Epidermal melanocyte (primary cell): Measurements from ENCODE around the gene MUC13.
A peak's percentile ranks its signal among the peaks of the same experiment; 100 is the strongest.

Experiments used
- DNase-seq: peaks from one replicate; pipeline ENCODE4 v3.0.0; 2011; ENCODE audit warnings: low spot score; ENCODE audit not compliant: insufficient read length

MUC13 gene

GRCh38 chr3:124903896-124904834, 30.4 kb downstream of the MUC13 start:
- no peak for DNase-seq

GRCh38 chr3:124896824-124897526, 37.6 kb downstream of the MUC13 start:
- no peak for DNase-seq

DNA sequence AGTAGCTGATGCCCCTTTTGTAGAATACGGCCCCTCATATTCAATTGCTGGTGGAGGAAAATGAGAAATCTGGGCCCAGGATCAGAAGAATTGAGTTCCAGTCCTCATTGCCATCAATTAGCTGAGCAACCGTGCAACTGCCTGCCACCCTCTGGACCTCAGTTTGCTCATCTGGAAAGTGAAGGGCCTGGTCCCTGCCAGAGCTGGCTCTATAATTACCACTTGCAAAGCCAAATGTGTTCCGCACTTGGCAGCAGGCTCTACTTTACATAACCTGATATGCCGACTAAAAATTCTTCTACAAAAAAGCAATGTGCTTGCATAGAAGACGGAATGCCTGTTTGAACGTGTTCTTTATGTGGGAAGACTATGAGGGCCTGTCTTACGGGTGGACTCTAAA, 38.8 kb downstream of the MUC13 start:
- no peak for DNase-seq

GRCh38 chr3:124893526-124893925, 41.0 kb downstream of the MUC13 start:
- DNase-seq: no peak

DNA sequence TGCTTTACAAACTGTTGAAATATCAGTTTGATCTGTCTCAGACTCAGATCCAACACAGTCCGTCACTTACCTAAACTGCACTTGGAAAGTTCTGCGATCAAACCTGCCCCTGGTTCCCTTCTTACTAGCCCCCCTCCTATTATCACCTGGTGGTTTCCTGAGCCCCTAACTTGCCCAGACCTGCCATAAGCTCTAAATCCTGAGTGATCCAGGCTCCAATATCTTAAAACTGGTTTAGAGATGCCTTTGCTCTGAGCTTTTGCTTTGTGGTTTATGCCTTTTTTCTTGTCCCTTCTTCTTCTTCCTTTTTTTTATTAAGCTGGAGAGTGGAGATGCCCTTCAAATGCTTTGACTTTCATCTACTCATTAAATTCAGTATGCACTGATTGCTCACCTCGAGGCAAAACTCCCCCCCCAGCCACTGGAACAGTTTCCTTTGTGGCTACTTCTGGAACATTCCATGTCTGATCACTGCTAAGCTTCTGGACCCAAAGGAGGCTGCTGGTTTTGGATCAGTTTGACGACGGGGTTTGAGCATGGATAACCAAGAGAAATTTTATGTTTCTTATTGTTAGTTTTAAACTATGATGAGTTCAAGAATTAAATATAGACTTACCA, 43.9 kb downstream of the MUC13 start:
- DNase-seq: no peak

GRCh38 chr3:124888482-124889441, 45.8 kb downstream of the MUC13 start:
- DNase-seq: no peak

DNA sequence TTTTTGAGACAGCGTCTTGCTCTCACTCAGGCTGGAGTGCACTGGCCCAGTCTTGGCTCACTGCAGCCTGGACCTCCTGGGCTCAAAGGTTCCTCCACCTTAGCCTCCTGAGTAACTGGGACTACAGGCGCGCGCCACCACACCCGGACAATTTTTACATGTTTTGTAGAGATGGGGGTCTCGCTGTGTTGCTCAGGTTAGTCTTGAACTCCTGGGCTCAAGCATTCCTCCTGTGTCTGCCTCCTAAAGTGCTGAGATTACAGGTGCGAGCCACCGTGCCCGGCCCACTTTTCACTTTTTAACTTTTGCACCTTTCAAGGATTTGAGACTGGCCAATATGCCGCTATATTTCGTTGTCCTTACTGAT, 46.6 kb downstream of the MUC13 start:
- DNase-seq: no peak

- peak; percentile 34 for DNase-seq
Observed at GRCh38 chr3:124887177-124887931, 47.2 kb downstream of the MUC13 start, which contains the start of gene ITGB5. ITGB5 (minus strand) TSS chr3:124887365; CDS start chr3:124887000, 365 bp downstream.

DNA sequence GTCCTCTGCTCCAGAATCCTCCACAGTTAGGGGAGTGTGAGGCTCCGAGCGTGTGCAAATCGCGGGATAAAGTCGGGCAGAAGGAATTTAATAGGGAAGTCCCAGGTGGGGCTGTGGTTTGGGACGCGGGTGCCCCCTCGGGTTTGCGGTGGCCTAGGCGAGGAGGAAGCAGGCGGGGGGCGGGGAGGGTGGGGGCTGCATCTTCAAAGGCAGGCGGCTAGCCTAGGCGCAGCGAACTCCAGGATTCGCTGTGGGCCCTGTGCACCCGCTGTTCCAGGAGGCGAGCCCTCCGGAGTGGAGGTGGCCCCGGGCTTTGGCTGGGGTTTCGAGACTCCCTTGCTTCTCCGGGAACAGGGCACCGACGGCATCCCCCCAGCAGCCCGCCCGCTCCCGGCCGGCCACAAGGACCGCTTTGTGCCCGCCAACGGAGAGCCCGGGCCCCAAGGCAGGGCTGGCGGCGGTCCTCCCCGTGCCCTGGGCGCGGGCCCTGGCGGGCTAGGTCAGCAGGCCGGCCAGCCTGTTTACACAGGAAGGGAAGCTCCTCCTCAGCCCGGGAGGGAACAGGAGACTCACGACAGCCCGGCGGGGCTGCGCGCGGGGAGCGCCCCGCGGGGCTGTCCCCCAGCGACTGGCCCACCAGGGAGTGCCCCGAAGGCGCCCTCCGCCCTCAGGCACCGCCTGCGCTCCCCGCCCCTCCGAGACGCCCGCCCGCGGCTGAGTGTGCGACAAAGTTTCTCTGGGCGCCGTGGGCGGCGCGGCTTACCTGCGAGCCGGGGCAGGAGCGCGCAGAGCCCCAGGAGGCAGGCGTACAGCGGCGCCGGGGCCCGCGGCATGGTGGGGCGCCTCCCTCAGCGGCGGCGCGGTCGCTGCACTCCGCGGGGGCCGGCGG, 48.1 kb downstream of the MUC13 start:
- no peak for DNase-seq

DNA sequence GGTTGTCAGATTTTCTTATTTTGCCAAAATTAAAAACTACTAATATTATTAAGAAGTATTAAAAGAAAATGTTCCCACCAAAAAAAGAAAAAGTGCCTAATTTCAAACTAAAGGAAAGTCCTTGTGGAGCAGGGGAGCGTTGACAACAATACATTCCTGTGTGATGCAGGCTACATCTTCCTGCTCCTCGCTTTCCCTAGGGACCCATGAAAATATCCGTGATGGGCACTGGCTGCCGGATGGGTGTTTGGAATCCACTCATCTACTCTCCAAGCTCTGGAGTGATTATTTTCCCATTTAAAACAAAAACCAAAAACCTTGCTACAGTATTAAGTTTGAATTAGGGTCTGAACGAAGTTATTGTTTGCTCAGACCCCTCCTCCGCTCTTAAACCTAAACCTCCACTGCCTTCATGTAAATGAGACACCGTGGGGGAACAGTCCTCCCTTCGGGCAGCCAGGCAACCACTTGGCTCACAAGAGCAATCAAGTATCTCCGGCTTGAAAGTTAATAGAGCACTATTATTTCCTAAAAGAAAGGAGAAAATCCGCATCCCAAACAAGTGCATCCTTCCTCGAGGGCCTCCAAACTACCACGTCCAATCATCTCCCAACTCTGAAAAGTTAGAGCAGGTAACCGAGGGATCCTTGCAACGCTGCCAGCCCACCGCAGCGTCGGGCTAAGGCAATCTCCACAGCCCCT, 48.9 kb downstream of the MUC13 start:
- DNase-seq: no peak

- no peak for DNase-seq
Observed at GRCh38 chr3:124884474-124885101, 50.0 kb downstream of the MUC13 start.

DNA sequence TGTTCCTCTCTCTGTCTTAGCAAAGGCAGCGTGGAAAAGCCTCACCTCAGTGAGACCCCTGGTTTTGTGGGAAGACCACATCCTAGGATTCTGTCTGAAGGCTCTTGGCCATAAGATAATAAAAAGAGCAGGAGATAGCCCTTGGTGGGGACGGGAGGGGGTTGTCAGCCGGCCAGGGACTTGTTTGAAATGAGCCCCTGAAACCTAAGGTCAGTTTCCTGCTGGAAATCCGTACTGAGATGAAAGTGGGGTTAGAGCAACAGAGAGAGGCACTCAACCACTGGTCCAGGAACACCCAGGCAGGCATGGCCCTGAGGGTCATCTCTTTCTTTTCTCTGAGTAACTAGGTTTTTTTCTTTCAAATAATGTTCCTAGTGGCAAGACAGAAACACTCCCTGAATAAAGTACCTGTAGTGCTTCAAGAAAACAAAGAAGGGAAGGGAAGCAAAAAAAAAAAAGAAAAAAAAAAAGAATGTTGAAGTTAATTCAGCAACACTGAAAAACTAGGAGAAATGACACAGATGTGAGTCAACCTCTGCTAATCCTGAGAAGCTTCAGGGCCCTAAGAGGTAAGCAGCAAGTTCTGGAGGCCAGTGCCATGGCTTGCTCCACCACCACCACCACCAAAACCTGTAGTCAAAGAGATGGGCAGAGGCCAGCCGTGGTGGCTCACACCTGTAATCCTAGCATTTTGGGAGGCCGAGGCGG, 50.6 kb downstream of the MUC13 start:
- no peak for DNase-seq

DNA sequence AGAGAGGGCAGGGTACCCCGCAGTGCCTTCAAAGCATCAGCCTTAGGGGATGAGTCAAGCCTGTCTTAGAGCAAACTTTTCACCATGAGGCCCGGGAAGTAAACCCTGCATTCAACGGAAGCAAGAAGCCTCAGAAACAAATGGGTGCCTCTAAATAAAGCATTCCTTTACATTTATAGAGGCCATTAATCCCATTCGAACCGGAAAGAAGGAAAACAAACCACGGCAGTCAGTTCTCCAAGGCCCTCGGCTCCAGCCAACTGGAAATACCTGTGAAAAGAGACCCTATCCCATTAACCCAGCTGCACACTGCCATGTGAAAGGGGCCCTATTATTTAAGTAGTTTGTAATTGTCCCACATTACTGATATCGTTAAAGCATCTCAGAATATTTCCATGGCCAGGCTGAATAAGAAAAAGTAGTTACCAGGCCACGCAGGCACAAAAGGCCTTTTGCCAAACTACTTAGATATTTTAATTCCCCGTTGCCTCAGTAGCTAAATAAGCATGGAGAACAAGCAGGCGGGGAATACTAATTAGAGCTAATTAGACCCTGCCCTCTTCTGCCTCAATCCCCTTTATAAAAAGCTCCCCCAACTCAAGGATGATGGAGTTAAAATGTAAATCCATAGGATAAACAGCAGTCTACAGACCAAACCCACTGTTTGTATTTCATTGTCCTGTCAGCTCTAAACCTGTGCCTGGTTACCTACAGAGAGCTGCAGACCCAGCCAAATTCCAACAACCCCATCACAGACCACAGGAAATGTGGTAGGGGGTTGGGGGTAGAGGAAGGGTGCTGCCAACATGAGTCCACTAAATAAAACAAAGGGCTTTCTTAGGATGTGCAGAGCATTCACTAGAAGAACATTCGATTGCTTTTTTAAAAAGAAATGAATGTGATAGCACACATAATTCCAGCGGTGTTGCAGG, 51.5 kb downstream of the MUC13 start:
- no peak for DNase-seq

DNA sequence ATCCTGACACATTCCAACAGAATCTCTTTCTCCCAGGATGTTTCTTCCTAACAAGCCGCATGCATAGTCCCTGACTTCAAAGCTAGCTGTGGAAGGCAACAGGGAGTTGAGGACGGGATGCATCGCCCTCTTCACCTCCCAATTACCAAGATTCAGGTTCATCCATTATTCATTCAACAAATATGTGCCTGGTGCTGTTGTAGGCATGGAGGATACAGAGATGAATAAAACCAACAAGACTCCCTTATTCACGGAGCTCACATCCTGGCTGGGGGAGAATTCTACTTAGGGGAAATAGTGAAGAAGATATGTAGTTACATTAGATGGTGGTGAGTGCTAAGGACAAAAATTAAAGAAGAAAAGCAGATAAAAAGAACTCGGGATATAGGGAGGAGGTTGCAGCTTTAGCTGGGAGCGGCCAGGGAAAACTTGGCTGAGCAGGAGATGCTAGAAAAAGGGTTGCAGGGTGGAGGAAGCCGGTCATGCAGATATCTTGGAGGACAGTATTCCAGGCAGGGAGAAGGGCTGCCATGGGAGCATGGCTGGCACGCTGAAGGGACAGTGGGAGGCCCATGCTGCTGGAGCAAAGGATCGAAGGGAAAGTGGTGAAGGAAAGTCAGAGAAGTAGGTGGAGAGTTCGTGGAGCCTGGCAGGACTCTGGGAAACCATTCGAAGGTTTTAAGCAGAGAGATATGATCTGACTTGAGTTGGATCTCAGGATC, 52.4 kb downstream of the MUC13 start:
- DNase-seq: no peak

- no peak for DNase-seq
Observed at GRCh38 chr3:124879337-124879680, 55.2 kb downstream of the MUC13 start.
